GM19035 (cell line): Measurements from ENCODE around the gene HYAL3.
"Not testable (repeated sequence)": the region's sequence is repeated elsewhere in the genome, so short reads cannot be mapped to it uniquely, and the experiment has no call there.

Experiments
- ATAC-seq: cut with Tn5 transposase; IDR thresholded peaks from one replicate; pipeline ENCODE4 v1.9.1; 2021; ENCODE audit not compliant: unreplicated experiment

HYAL3 gene

GRCh38 chr3:50317300-50317699, 18.1 kb upstream of the HYAL3 start:
- no peak for ATAC-seq

GRCh38 chr3:50316657-50317242, 17.5 kb upstream of the HYAL3 start:
- no peak for ATAC-seq

- ATAC-seq: no peak
Measured at GRCh38 chr3:50314816-50315215, 15.6 kb upstream of the HYAL3 start.

- no peak for ATAC-seq
Measured at GRCh38 chr3:50314342-50314741, 15.1 kb upstream of the HYAL3 start.

- not testable (repeated sequence) for ATAC-seq
Measured at GRCh38 chr3:50312041-50312440, 12.8 kb upstream of the HYAL3 start.

- no peak for ATAC-seq
Measured at GRCh38 chr3:50304601-50305000, 5.4 kb upstream of the HYAL3 start.

- ATAC-seq: no peak
Measured at GRCh38 chr3:50303013-50303815, 4.0 kb upstream of the HYAL3 start, which contains the start of gene HYAL1. Gene HYAL1 (minus strand): TSS chr3:50303574. CDS start chr3:50302956, 618 bp downstream.

GRCh38 chr3:50302095-50303012, 3.1 kb upstream of the HYAL3 start:
- ATAC-seq: no peak

- ATAC-seq: no peak
Measured at GRCh38 chr3:50300681-50301254, 1.6 kb upstream of the HYAL3 start.

- ATAC-seq: no peak
Measured at GRCh38 chr3:50299929-50300680, 900 bp upstream of the HYAL3 start.

- no peak for ATAC-seq
Measured at GRCh38 chr3:50299638-50299928, 378 bp upstream of the HYAL3 start.

GRCh38 chr3:50297896-50298725, 1.1 kb downstream of the HYAL3 start:
- ATAC-seq: no peak

GRCh38 chr3:50297384-50297775, 1.8 kb downstream of the HYAL3 start:
- no peak for ATAC-seq

GRCh38 chr3:50296721-50297383, 2.4 kb downstream of the HYAL3 start:
- no peak for ATAC-seq

- no peak for ATAC-seq
Measured at GRCh38 chr3:50295553-50296431, 3.4 kb downstream of the HYAL3 start.

GRCh38 chr3:50294492-50295403, 4.5 kb downstream of the HYAL3 start:
- ATAC-seq: no peak

- no peak for ATAC-seq
Measured at GRCh38 chr3:50294089-50294488, 5.1 kb downstream of the HYAL3 start.
